Activated CD8-positive, alpha-beta memory T cell treated with anti-CD3 and anti-CD28 coated beads, Interleukin-2, amount 50 U/mL, for 1 hour (primary cell): ENCODE measurements around the gene PLCE1.

Experiments used
- DNase-seq: peaks from one replicate; pipeline ENCODE4 v3.0.0-alpha.2; 2020; ENCODE audit errors: extremely low read depth

PLCE1 gene

GRCh38 chr10:93994438-93994801 lies 689 bp downstream of the PLCE1 start:
- DNase-seq: no peak

- no peak for DNase-seq
Observed at GRCh38 chr10:93995182-93995581, 1.5 kb downstream of the PLCE1 start.

- DNase-seq: no peak
Observed at GRCh38 chr10:93995598-93996271, 2.0 kb downstream of the PLCE1 start.

GRCh38 chr10:93996551-93996950 lies 2.8 kb downstream of the PLCE1 start:
- no peak for DNase-seq

- DNase-seq: no peak
Observed at GRCh38 chr10:93997546-93997945, 3.8 kb downstream of the PLCE1 start.

- DNase-seq: no peak
Observed at GRCh38 chr10:93999401-93999851, 5.7 kb downstream of the PLCE1 start.

GRCh38 chr10:94000638-94001415 lies 7.1 kb downstream of the PLCE1 start:
- DNase-seq: no peak

GRCh38 chr10:94001416-94001810 lies 7.7 kb downstream of the PLCE1 start:
- DNase-seq: no peak

GRCh38 chr10:94002156-94002555 lies 8.4 kb downstream of the PLCE1 start:
- no peak for DNase-seq

GRCh38 chr10:94003488-94003887 lies 9.8 kb downstream of the PLCE1 start:
- no peak for DNase-seq

GRCh38 chr10:94005050-94005449 lies 11.3 kb downstream of the PLCE1 start:
- DNase-seq: no peak

GRCh38 chr10:94006591-94007550 lies 13.1 kb downstream of the PLCE1 start:
- DNase-seq: no peak

- no peak for DNase-seq
Observed at GRCh38 chr10:94008526-94008925, 14.8 kb downstream of the PLCE1 start.

GRCh38 chr10:94010116-94010515 lies 16.4 kb downstream of the PLCE1 start:
- no peak for DNase-seq

- DNase-seq: no peak
Observed at GRCh38 chr10:94010886-94011285, 17.2 kb downstream of the PLCE1 start.

- no peak for DNase-seq
Observed at GRCh38 chr10:94011296-94011695, 17.6 kb downstream of the PLCE1 start.

- no peak for DNase-seq
Observed at GRCh38 chr10:94012834-94013233, 19.1 kb downstream of the PLCE1 start.

GRCh38 chr10:94013331-94013760 lies 19.6 kb downstream of the PLCE1 start:
- DNase-seq: no peak

- no peak for DNase-seq
Observed at GRCh38 chr10:94014304-94014703, 20.6 kb downstream of the PLCE1 start.

GRCh38 chr10:94016727-94017714 lies 23.3 kb downstream of the PLCE1 start:
- no peak for DNase-seq

GRCh38 chr10:94018107-94018506 lies 24.4 kb downstream of the PLCE1 start:
- no peak for DNase-seq
